ENCODE results near the gene PHIP.

PHIP gene

DNA sequence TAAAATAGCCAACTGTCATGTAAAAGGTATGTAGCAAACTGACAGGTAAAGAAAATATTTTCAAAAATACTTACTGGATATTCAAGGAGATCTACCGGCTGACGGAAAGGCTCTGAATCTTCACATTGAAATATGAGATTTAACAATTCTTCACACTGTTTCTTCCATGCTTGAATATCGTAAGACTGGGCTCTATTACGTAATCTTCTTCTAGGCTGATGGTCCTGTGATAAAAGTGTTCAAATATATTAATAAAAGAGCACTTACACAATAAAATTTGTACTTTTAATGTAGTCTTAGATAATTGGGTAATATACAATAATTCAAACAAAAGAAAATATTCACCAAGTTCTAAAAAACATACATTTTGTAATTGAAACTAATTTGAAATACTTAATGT, 123.3 kb downstream of the PHIP start:
- TF ChIP-seq, protein P1, sequence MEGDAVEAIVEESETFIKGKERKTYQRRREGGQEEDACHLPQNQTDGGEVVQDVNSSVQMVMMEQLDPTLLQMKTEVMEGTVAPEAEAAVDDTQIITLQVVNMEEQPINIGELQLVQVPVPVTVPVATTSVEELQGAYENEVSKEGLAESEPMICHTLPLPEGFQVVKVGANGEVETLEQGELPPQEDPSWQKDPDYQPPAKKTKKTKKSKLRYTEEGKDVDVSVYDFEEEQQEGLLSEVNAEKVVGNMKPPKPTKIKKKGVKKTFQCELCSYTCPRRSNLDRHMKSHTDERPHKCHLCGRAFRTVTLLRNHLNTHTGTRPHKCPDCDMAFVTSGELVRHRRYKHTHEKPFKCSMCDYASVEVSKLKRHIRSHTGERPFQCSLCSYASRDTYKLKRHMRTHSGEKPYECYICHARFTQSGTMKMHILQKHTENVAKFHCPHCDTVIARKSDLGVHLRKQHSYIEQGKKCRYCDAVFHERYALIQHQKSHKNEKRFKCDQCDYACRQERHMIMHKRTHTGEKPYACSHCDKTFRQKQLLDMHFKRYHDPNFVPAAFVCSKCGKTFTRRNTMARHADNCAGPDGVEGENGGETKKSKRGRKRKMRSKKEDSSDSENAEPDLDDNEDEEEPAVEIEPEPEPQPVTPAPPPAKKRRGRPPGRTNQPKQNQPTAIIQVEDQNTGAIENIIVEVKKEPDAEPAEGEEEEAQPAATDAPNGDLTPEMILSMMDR (conservative IDR thresholded peaks at IDR 0.05), result no peak
- TF ChIP-seq ZFX (IDR thresholded peaks at IDR 0.05), result no peak
- H3K27ac ChIP-seq, result no peak overlapping the region

DNA sequence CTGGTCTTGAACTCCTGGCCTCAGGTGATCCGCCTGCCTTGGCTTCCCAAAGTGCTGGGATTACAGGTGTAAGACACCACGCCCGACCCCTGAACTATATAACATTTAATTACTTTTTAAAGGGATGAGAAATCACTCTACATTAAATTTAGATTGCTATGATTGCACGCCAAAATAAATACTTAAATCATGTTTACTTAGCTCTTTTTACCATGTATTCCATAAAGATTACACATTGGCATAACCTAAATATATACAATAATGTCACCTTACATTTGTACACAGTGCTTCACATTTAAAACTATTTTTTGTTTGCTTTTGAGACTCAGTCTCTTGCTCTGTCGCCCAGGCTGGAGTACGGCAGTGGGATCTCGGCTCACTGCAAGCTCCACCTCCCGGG, 124.3 kb downstream of the PHIP start:
- no peak for TF ChIP-seq ZFX (IDR thresholded peaks at IDR 0.05)
- H3K27ac ChIP-seq, result no peak overlapping the region

DNA sequence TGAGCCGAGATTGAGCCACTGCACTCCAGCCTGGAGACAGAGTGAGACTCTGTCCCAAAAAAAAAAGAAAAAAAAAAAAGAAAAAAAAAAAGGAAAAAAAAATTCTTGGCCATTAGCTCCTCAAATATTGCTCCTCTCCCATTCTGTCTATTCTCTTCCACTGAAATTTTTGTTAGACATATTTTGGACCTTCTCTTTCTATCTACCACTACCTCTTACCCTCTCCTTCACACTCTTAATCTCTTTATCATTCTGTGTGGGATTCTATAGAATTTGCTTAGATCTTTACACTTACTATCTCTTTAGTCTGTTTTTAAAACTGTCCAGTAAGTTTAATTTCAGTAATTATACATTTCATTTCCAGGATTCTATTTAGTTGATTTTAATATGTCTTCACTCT, 125.7 kb downstream of the PHIP start:
- TF ChIP-seq, protein P1 (conservative IDR thresholded peaks at IDR 0.05), result no peak
- no peak for TF ChIP-seq ZFX (IDR thresholded peaks at IDR 0.05)
- no peak overlapping the region for H3K27ac ChIP-seq

DNA sequence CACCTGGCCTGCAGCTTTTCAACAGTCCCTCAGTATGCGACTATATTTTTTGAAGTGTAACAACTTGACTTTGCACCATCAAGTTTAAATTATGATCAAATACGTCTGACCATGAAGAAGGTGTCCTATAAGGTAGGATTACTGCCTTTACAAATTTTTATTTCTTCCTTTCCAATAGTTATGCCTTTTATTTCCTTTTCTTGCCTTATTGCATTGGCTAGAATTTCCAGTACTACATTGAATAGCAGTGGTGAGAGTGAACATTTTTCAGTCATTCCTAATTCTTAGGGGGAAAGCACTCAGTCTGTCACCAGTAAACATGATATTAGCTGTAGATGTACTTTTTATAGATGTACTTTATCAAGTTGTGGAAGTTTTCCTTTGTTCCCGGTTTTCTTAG, 129.3 kb downstream of the PHIP start:
- H3K27ac ChIP-seq, result no peak overlapping the region
- no peak for TF ChIP-seq ZFX (IDR thresholded peaks at IDR 0.05)
- TF ChIP-seq, protein P1 (conservative IDR thresholded peaks at IDR 0.05), result no peak

DNA sequence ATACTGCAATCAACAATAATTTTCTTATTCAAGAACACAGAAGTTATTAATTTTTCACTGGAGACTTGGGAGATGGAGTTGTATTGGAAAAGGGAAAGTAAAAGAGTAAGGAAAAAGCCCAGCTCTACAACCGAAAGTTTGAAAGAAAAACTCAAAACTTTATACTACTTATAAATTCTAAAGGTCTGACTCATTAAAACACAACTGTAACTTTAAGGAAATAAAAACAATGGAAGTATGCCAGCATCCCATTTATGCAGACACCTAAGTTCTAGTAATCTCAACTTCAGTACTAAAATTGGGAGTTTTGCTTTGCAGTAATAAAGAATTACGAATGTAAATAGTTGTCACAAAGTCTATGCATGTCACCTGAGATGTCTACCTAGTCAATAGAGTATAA, 130.1 kb downstream of the PHIP start:
- TF ChIP-seq, protein P1 (conservative IDR thresholded peaks at IDR 0.05), result no peak
- TF ChIP-seq ZFX (IDR thresholded peaks at IDR 0.05), result no peak
- no peak overlapping the region for H3K27ac ChIP-seq

DNA sequence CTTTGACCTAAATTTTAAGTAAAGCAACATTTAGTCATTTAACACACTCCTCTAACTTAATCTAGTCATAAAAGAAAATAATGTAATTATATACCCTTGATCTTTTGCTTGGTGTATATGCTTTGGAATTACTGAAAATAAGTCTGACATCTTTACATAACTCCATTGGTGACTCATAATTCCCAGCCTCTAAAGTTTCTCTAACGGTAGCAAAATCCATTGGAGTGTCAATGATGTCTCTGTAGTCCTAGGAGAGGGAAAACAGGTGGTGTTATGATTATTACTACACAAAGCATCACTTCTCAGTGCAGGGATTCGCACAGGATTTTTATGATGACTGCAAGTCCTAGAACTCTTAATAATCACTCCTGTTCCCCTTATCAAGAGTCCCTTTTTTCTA, 130.5 kb downstream of the PHIP start:
- H3K27ac ChIP-seq, result no peak overlapping the region
- TF ChIP-seq ZFX (IDR thresholded peaks at IDR 0.05), result no peak
- TF ChIP-seq, protein P1 (conservative IDR thresholded peaks at IDR 0.05), result no peak

DNA sequence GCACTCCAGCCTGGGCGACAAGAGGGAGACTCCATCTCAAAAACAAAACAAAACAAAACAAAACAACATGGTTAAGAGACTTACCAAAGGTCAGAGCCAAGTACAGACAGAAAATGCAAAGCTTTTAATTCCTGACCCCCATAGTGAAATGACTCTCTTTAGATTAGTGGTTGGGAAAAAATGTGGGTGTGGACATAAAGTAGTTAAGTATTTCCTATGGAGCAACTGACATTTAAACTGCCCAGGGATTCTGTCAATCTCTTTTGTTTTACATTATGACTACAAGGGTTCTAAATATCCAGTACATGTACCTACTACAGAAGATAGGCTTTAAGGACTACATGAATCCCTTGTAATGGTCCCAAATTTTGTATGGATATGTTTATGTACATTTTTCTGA, 135.6 kb downstream of the PHIP start:
- no peak overlapping the region for H3K27ac ChIP-seq
- TF ChIP-seq ZFX (IDR thresholded peaks at IDR 0.05), result no peak
- TF ChIP-seq, protein P1 (conservative IDR thresholded peaks at IDR 0.05), result no peak

DNA sequence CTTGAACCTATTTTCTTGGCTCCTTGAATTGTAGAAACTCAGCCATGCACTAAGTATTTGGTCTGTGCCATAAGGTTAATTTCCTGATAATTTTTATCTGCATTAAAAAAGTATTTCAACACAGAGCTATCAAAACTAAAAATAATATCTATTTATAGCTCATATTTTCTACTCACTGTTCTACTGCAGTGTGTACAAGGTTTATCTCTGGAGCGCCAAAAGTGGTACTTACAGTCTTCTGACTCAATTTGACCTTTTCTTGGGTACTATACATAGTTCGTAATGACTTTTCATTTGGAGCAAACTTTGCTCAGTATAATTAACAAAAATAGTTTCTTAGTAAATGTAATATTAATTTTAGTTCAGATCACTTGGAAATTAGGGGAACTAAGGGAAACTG, 141.5 kb downstream of the PHIP start:
- TF ChIP-seq, protein P1 (conservative IDR thresholded peaks at IDR 0.05), result no peak
- no peak for TF ChIP-seq ZFX (IDR thresholded peaks at IDR 0.05)

More for the DNA sequence above, 141.5 kb downstream of the PHIP start:
- H3K27ac ChIP-seq, result no peak overlapping the region

Data from C4-2B (cell line).